Measurements from ENCODE around the gene GTF2IRD1.
"Not testable (repeated sequence)": the region's sequence is repeated elsewhere in the genome, so short reads cannot be mapped to it uniquely, and the experiment has no call there.

Gene GTF2IRD1, protein sequence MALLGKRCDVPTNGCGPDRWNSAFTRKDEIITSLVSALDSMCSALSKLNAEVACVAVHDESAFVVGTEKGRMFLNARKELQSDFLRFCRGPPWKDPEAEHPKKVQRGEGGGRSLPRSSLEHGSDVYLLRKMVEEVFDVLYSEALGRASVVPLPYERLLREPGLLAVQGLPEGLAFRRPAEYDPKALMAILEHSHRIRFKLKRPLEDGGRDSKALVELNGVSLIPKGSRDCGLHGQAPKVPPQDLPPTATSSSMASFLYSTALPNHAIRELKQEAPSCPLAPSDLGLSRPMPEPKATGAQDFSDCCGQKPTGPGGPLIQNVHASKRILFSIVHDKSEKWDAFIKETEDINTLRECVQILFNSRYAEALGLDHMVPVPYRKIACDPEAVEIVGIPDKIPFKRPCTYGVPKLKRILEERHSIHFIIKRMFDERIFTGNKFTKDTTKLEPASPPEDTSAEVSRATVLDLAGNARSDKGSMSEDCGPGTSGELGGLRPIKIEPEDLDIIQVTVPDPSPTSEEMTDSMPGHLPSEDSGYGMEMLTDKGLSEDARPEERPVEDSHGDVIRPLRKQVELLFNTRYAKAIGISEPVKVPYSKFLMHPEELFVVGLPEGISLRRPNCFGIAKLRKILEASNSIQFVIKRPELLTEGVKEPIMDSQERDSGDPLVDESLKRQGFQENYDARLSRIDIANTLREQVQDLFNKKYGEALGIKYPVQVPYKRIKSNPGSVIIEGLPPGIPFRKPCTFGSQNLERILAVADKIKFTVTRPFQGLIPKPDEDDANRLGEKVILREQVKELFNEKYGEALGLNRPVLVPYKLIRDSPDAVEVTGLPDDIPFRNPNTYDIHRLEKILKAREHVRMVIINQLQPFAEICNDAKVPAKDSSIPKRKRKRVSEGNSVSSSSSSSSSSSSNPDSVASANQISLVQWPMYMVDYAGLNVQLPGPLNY

DNA sequence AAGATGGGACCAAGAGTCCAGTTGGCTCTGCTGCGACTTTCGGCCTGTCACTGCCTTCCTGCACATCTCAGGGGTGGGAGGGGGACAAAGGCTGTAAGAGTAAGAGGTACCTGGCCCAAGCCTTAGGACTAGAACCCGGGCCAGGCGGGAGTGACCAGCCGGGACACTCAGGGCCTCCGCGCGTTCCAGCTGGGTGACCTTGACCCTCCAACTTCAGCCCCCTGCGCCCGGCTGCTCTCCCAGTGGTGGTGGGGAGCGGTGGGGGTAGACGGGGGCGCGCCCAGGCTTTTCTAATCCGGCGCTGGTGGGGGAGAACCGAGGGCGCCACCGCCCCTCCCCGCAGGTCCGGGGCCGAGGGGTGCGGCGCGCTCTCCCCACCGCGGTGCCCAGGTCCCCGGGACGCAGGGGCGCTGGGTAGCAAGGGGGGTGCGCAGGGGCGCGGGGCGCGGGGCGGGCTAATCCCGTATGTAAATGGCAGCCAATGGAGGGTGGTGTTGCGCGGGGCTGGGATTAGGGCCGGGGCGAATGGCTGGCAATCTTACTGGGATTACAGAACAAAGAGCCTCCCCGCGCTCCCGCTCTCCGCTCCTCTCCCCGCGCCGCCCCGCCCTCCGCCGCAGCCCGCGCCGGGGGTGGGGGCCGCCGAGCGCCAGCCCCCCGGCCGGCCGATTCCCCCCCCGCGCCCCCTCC, at the start of gene GTF2IRD1:
Gene GTF2IRD1, plus strand, starts transcription at position 585 of the 690 bp plus-strand sequence. CDS start 54,175 bp downstream, outside the sequence.
- DNase-seq (ENCODE audit: low spot score): peak; percentile 91

DNA sequence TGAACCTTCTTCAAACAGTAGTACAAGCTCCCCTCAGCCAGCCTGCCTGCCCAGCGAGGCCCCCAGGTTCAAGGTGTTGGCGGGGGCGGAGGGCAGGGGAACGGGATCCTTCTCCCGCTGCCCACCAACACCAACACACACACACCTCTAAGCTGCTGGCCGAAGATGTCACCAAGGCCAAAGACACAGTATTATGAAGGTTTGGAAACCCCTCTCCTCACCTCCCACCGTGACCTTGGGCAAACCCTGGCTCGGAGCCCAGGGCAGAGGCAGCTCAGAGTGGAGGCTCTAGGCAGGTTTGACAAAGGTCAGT, 49.4 kb upstream of the GTF2IRD1 start:
- no peak for DNase-seq (ENCODE audit: low spot score)

DNA sequence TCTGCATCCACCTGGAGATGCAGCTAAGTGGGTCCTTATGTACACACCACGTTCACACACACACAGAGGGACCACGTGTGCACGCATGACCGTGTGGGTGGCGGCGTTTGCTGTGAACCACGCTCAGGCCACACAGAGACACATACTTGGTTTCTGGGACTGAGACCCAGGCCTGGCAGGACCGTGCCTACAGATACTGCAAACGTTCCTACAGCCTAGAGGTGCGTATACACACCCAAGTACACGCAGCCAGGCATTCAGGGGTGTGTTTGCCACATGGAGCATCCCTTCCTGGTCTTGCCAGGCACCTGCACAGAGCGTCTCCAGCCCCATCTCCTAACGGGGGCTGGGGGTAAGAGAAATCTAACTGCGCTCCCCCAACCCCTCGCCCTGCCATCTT, 49.0 kb upstream of the GTF2IRD1 start:
- no peak for DNase-seq (ENCODE audit: low spot score)

DNA sequence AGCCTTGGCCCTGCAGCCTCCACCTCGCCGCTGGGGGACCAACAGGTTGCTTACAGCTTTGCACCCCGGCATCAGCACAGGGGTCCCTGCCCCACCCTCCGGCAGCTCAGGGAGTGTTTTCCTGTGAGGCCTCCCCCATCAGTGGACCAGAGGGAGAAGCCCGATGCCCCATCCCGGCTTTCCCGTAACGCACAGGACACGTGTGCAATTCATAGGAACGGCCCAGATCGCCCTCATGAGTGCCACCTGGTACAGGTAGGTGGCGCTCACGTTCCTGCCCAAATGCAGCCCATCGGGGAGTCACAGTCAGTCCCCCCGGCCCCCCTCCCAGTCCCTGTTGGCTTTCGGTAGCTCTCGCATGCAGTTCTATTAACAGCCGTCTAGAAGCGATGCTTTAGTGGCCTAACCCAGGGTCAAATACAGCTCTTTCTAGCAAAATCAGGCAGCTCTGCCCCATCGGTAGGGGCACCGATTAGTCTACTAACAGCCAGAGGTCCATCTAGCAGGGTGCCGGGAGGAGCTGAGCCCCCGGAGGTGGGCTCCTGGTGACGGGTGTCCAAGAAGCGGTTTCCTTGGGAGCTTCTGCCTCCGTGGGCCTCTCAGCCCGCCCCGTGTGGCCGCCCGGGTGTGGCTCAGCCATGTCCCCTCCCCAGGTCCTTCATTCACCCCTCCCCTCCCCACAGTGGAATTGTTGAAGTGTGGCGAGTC, 48.4 kb upstream of the GTF2IRD1 start:
- DNase-seq (ENCODE audit: low spot score): no peak

DNA sequence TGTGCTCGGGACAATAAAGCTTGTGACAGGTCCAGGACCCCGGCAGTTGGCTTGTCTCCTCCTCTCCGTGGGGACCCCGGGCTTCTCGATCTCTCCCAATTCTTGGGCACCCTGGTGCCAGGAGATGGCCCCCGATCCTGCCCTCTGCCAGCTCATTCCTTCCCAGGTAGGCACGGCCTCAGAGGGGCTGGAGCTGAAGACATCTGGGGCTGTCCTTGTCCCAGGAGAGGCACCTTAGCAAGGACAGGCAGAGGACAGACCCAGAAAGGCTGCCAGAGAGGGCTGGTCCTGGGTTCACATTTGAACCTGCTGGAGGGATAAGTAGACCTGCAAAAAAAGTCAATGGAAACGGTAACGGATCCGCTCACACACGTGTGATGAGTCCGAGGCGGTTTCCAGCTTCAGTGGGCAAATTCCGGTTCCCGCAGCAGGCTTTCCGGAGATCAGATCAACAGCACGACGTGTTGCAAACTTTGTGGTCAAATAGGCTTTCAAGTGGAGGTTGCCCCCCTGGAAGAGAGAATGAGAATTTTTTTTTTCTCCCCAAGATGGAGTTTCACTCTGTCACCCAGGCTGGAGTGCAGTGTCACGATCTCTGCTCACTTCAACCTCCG, 47.7 kb upstream of the GTF2IRD1 start:
- DNase-seq (ENCODE audit: low spot score): no peak

DNA sequence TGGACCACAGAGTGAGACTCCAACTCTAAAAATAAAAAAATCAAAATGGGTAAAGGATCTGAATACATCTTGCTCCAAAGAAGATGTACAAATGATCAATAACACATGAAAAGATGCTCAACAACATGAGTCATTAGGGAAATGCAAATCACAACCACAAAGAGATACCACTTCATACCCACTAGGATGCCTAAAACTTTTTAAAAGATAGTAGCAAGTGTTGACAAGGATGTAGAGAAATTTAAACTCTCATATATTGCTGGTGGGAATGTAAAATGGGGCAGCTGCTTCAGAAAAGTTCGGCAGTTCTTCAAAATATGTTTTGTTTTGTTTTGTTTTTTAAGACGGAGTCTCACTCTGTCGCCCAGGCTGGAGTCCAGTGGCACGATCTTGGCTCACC, 45.7 kb upstream of the GTF2IRD1 start:
- DNase-seq (ENCODE audit: low spot score): no peak

DNA sequence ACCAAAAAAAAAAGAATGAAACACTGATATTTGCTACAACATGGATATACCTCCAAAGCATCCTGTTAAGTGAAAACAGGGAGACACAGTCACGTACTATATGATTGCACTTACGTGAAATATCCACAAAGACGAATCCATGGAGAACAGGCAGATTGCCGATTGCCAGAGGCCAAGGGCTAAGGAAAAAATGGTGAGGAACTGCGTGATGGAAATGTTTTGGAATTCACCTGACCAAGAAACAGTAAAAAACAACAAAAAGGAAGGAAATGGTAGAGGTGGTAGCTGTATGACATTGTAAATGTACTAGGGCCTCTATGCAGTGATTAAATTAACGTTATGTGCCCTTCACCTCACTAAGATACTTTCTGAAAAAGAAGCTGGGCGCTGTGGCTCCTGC, 44.1 kb upstream of the GTF2IRD1 start:
- no peak for DNase-seq (ENCODE audit: low spot score)

DNA sequence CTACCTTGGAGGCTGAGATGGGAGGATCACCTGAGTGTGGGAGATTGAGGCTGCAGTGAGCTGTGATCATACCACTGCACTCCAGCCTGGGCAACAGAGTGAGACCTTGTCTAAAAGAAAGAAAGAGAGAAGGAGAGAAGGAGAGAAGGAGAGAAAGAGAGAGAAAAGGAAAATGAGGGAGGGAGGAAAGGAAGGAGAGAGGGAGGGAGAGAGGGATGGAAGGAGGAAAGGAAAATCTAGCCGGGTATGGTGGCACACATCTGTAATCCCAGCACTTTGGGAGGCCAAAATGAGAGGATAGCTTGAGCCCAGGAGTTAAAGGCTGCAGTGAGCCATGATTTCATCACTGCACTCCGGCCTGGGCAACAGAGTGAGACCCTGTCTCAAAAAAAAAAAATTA, 42.9 kb upstream of the GTF2IRD1 start:
- no peak for DNase-seq (ENCODE audit: low spot score)

DNA sequence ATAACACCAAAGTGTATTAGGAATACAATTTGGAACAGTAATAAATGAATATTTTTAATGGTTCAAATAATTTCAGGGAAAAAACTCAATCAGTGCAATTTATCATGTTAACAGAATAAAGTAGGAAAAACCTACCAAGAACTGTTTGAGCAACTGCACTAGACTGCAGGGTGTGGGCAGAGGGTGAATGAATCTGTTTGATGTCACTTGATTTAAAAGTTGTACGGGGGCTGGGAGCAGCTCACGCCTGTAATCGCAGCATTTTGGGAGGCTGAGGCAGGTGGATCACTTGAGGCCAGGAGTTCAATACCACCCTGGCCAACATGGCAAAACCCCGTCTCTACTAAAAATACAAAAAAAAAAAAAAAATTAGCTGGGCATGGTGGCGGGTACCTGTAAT, 42.1 kb upstream of the GTF2IRD1 start:
- not testable (repeated sequence) for DNase-seq (ENCODE audit: low spot score)

DNA sequence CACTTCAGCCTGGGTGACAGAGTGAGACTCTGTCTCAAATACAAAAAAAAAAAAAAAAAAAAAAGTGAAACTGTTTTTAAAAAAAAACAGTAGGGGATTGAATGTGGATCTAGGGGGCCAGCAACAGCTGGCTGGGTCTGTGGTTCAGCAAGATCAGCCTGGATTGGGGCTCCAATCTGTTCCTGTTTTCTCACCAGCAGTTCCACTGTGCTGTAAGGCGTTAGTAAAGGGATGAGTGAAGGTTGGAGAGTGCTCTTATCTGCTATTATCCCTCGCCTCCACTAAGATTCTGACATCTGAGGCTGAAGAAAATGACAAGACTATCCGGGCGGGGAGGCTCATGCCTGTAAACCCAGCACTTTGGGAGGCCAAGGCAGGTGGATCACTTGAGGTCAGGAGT, 41.6 kb upstream of the GTF2IRD1 start:
- no peak for DNase-seq (ENCODE audit: low spot score)

DNA sequence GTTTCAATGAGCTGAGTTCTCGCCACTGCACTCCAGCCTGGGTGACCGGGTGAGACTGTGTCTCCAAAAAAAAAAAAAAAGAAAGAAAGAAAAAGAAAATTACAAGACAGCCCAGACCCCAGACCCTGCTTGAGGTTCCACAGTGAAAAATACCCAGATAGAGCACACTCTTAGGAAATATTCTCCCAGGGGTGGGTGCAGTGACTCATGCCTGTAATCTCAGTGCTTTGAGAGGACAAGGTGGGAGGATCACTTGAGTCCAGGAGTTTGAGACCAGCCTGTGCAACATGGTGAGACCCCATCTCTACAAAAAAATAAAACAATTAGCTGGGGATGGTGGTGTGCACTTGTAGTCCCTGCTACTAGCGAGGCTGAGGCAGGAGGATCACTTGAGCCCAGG, 41.1 kb upstream of the GTF2IRD1 start:
- DNase-seq (ENCODE audit: low spot score): no peak

DNA sequence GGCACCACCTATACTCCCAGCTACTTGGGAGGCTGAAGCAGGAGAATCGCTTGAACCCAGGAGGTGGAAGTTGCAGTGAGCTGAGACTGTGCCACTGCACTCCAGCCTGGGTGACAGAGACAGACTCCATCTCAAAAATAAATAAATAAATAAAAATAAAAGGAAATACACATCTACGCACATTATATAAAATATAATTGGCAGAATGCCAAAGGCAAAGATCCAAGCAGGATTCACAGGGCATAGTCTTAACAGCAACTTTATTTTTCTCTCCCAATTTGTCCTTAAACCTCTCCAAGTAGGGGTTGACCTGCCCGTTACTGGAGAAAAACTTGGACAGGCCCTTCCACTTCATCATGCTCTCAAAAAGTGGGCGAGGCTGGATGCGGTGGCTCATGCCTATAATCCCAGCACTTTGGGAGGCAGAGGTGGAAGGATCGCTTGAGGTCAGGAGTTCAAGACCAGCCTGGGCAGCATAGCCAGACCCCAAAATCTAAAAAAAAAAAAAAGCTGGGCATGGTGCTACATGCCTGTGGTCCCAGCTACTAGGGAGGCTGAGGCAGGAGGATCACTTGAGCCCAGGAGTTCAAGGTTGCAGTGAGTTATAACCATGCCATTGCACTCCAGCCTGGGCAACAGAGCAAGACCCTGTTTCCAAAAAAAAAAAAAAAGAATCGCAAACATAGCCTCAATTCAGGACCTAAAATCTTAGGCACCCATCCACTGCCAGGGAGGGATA, 38.9 kb upstream of the GTF2IRD1 start:
- not testable (repeated sequence) for DNase-seq (ENCODE audit: low spot score)

DNA sequence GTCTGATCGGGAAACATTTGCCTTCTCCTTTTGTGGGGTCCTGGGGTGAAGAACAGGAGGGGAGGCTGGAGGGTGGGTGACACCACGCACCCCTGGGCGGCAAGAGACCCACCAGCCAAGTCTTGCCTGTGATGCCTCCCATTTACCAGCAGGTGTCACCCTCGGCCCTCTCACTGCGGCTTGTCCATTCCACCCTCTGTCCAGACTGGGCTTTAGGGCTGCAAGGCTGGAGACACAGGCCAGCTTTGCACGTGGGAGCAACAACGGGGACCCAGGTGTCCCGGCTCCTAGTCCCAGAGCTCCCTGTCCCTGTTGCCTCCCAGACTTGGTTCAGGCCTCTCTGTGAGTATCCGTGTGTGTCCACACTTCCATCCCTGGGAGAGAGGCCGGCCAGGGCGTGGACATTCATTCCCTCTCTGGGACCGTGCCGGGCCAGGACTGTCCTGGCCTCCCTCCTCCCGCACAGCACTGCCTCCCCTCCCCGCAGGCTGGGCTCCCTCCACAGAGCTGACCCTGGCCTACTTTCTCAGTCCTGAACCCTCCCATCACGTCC, 36.2 kb upstream of the GTF2IRD1 start:
- DNase-seq (ENCODE audit: low spot score): peak; percentile 93

DNA sequence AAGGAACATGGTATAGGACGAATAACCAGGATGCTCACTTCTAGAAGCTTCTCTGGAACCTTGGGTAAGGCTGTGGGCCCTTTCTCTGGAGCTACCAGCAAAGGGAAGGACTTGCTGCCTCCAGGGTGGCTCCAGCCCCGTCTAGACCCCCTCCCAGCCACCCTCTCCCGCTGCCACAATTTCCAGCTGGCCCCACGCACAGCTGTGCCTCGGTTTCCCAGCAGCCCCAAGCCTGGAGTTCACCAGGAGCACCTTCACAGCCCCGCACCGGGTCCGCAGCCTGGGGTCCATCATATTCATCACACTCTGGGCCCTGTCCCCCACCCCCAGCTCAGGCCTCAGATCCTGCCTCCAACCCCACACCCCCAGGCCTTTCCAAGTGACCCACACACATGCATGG, 35.6 kb upstream of the GTF2IRD1 start:
- no peak for DNase-seq (ENCODE audit: low spot score)

DNA sequence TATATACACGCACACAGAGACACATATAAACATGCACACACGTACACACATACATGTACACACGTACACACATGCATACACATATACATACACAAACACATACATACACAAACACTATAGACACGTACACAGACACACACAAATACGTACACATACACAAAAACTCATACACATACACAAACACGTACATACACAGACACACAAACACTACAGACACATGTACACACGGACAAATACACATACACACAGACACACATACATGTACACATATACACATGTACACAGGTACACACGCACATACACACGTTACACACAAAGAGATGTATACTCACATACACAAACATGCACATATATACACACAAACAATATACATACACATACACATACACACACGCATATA, 35.2 kb upstream of the GTF2IRD1 start:
- DNase-seq (ENCODE audit: low spot score): no peak

DNA sequence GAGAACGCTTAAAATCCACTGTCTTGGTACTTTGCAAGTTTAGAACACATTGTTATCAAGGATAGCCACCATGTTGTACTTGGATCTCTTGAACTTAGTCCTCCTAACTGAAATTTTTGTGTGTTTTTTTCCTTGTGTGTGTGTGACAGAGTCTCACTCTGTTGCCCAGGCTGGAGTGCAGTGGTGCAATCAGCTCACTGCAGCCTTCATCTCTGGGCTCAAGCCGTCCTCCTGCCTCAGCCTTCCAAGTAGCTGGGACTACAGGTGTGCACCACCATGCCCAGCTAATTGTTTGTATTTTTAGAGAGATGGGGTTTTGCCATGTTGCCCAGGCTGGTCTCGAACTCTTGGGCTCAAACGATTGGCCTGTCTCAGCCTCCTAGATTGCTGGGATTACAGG, 34.5 kb upstream of the GTF2IRD1 start:
- not testable (repeated sequence) for DNase-seq (ENCODE audit: low spot score)

DNA sequence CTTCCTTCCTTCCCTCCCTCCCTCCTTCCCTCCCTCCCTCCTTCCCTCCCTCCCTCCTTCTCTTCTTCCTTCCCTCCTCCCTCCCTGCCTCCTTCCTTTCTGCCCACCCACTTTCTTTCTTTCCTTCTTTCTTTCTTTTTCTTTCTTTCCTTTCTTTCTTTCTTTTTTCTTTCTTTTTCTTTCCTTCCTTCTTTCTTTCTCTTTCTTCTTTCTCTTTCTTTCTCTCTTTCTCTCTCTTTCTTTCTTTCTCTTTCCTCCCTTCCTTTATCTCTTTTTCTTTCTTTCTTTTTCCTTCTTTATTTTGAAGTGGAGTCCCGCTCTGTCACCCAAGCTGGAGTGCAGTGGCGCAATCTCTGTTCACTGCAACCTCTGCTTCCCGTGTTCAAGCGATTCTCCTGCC, 33.7 kb upstream of the GTF2IRD1 start:
- no peak for DNase-seq (ENCODE audit: low spot score)

DNA sequence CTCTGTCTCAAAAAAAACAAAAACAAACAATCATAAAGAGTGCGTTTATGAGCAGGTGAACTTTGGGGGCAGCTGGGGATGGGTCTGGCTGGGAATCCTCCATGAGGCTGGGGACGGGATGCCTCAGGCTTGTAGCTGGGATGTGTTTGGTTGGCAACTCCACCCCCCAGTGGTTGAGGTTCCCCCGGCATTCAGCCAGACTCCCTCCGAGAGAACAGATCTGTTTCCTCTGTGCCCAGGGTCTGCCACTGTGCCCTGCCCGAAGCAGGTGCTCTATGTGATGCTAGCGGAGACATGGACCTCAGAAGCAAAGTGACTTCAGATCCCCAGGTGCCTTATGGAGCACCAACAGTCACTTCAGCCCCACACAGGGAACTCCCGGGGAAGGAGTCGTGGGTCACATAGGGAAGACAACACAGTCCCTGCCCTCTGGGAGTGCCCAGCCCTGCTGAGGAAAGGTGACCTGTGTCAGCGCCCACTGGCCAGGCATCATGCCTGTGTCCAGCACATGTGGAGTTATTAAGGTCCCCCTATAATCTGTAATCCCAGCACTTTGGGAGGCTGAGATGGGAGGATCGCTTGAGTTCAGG, 29.3 kb upstream of the GTF2IRD1 start:
- no peak for DNase-seq (ENCODE audit: low spot score)

DNA sequence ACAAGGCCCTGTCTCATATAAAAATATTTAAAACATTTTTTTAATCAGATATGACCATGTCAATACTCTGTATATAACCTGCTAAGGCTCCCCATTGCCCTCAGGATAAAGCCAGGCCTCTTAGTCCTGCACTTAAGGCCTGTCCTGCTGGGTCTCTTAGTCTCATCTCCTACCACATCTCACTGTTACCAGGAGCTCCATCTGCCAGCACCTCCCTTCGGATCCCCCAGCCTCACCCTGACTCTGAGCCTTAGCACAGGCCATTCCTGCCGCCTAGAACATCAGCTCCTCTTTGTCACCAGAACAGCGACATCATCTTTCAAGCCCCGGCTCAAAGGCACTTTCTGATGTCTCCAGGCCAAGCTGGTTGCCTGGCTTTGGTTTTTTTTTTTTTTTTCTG, 25.7 kb upstream of the GTF2IRD1 start:
- DNase-seq (ENCODE audit: low spot score): no peak

DNA sequence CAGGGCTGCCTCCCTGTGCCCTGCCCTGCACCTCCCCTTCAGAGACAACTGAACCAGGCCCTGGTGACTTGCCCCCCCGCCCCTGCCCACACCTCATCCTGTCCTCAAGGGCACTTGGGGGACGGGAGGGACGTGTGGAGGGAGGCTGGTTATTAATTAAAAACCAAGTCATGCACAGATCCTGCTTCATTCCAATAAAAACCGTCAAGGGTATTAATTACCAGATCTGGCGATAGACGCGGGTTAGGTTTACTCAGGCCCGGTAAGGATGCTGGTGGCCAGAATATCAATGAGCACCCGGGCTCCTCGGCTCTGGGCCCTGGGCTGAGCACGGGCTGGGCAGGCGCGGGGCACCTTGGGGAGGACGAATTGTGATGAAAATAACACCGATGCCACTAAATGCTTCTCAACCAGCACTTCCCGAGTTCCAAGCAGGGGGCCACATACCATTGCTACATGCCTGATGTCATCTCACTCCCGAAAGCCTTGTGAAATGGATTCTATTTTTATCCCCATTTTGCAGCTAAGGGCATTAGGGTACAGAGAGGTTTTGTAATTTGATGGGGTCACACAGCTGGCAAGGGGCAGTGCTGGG, 24.5 kb upstream of the GTF2IRD1 start:
- no peak for DNase-seq (ENCODE audit: low spot score)

Measured in HuH-7 (cell line).